Hepatocyte (in vitro differentiated cells): ENCODE results near the gene SLC25A25. TPM values are rescaled to one million over a fixed set of nuclear protein-coding genes. Genes with fewer than 3 reads are reported as not detected.

ENCODE experiments used
- DNase-seq: peaks from one replicate; pipeline ENCODE4 v3.0.0-alpha.2; 2016; ENCODE audit warnings: low spot score
- H2AFZ ChIP-seq: fragments of 200-600 bp; sonication (generic); 2 replicates; pipeline ENCODE4 v1.6.0; 2016; ENCODE audit warnings: antibody characterized with exemption, mild to moderate bottlenecking
- H3K27ac ChIP-seq: fragments of 200-600 bp; sonication (generic); 2 replicates; pipeline ENCODE4 v1.5.1; 2016; ENCODE audit warnings: mild to moderate bottlenecking
- H3K27me3 ChIP-seq: fragments of 200-600 bp; sonication (generic); 2 replicates; pipeline ENCODE4 v1.6.1; 2016
- H3K36me3 ChIP-seq: fragments of 200-600 bp; sonication (generic); replicated peaks from 2 replicates; pipeline ENCODE4 v1.5.1; 2016; ENCODE audit warnings: low read depth; ENCODE audit not compliant: insufficient read depth
- H3K4me1 ChIP-seq: fragments of 200-600 bp; sonication (generic); 2 replicates; pipeline ENCODE4 v1.5.1; 2016; ENCODE audit warnings: mild to moderate bottlenecking, moderate library complexity; ENCODE audit not compliant: insufficient read depth
- H3K4me2 ChIP-seq: fragments of 200-600 bp; sonication (generic); 2 replicates; pipeline ENCODE4 v1.6.0; 2016
- H3K4me3 ChIP-seq: fragments of 200-600 bp; sonication (generic); 2 replicates; pipeline ENCODE4 v1.5.1; 2016; ENCODE audit warnings: mild to moderate bottlenecking
- H3K79me2 ChIP-seq: fragments of 200-600 bp; sonication (generic); 2 replicates; pipeline ENCODE4 v1.6.0; 2017; ENCODE audit warnings: mild to moderate bottlenecking
- H3K9me2 ChIP-seq: fragments of 200-600 bp; sonication (generic); replicated peaks from 2 replicates; pipeline ENCODE4 v1.6.0; 2017; ENCODE audit warnings: mild to moderate bottlenecking; ENCODE audit not compliant: insufficient read depth
- H3K9me3 ChIP-seq: fragments of 200-600 bp; sonication (generic); 2 replicates; pipeline ENCODE4 v1.5.1; 2016; ENCODE audit warnings: low read depth, mild to moderate bottlenecking
- H4K20me1 ChIP-seq: fragments of 200-600 bp; sonication (generic); 2 replicates; pipeline ENCODE4 v1.6.0; 2016; ENCODE audit warnings: mild to moderate bottlenecking; ENCODE audit not compliant: insufficient read depth, poor library complexity, severe bottlenecking
- CTCF ChIP-seq: fragments of 200-600 bp; sonication (generic); IDR thresholded peaks from 2 replicates; pipeline ENCODE4 v1.5.1; 2016; ENCODE audit warnings: antibody characterized with exemption, mild to moderate bottlenecking; ENCODE audit not compliant: poor library complexity
- EZH2 ChIP-seq: fragments of 200-600 bp; sonication (generic); IDR thresholded peaks from 2 replicates; pipeline ENCODE4 v1.6.1; 2016; ENCODE audit warnings: antibody characterized with exemption, mild to moderate bottlenecking, borderline replicate concordance
- EZH2phosphoT487 ChIP-seq: fragments of 200-600 bp; sonication (generic); IDR thresholded peaks from one replicate; pipeline ENCODE4 v1.6.1; 2018; ENCODE audit warnings: antibody characterized with exemption, mild to moderate bottlenecking, low read depth, moderate library complexity; ENCODE audit not compliant: unreplicated experiment, severe bottlenecking
- WGBS: methylation state at CpG from one replicate; pipeline ENCODE4 v1.1.6; 2016; ENCODE audit warnings: low lambda C conversion rate; ENCODE audit errors: missing lambda C conversion rate; 5-methylcytosine and 5-hydroxymethylcytosine counted together
- polyA plus RNA-seq: library from polyadenylated mRNA; unstranded; fragments of >200 nt; fragmentation: Nextera tagmentation; extraction: Ambion mirVana; gene quantifications from 2 replicates; pipeline ENCODE4 v1.2.1, GENCODE V29; 2016
- total RNA-seq: library from RNA; depleted of rRNA; stranded (reverse); fragments of >200 nt; gene quantifications from 2 replicates; pipeline ENCODE4 v1.2.3, GENCODE V29; 2014

The SLC25A25 gene
- total RNA-seq (52.4 and 62.3 TPM in 2 replicates), polyA plus RNA-seq (40.1 and 51.0 TPM in 2 replicates)

GRCh38 chr9:128067645-128068385 is at the start of gene SLC25A25:
Gene SLC25A25, plus strand, starts transcription at chr9:128068232. Its CDS starts 88 bp downstream, at chr9:128068320.
- H2AFZ ChIP-seq = peak within 1 kb of the TSS; percentile 51
- H3K27ac ChIP-seq = peak within 1 kb of the TSS; percentile 96
- peak within 1 kb of the TSS; percentile 85 for H3K4me2 ChIP-seq
- TF ChIP-seq CTCF (no peak), EZH2 (no peak), EZH2phosphoT487 (no peak)
- under 1% methylated on average over 27 of the region's 67 CpGs for WGBS
- H3K9me3 ChIP-seq = no peaks in the 10 kb centered on the region
- no peaks in the 10 kb centered on the region for H3K36me3 ChIP-seq
- no peaks in the 10 kb centered on the region for H4K20me1 ChIP-seq
- H3K27me3 ChIP-seq = no peaks in the 10 kb centered on the region
- DNase-seq = peak; percentile 100
- H3K9me2 ChIP-seq = no peaks in the 10 kb centered on the region
- peak within 1 kb of the TSS; percentile 67 for H3K4me3 ChIP-seq
- H3K4me1 ChIP-seq = peaks cover 35% of the 10 kb centered on the region
- H3K79me2 ChIP-seq = peaks cover 49% of the 10 kb centered on the region

GRCh38 chr9:128020692-128021091 is 47.3 kb upstream of the SLC25A25 start:
- H3K4me2 ChIP-seq = no peak overlapping the region
- H3K79me2 ChIP-seq = no peaks in the 10 kb centered on the region
- H4K20me1 ChIP-seq = no peaks in the 10 kb centered on the region
- no peaks in the 10 kb centered on the region for H3K36me3 ChIP-seq
- H3K27me3 ChIP-seq = no peaks in the 10 kb centered on the region
- no peak overlapping the region for H3K27ac ChIP-seq
- H3K4me1 ChIP-seq = no peaks in the 10 kb centered on the region
- 80% methylated on average over 4 of the region's 4 CpGs for WGBS
- no peak for DNase-seq
- no peaks in the 10 kb centered on the region for H3K9me3 ChIP-seq
- H3K9me2 ChIP-seq = no peaks in the 10 kb centered on the region
- no peak overlapping the region for H3K4me3 ChIP-seq
- TF ChIP-seq EZH2 = no peak
- no peak for TF ChIP-seq CTCF
- TF ChIP-seq EZH2phosphoT487 = no peak
- H2AFZ ChIP-seq = no peak overlapping the region

- Histone ChIP-seq H3K27ac (no peak overlapping the region), H3K27me3 (no peaks in the 10 kb centered on the region), H2AFZ (no peak overlapping the region), H3K9me2 (no peaks in the 10 kb centered on the region), H3K4me3 (no peak overlapping the region), H3K4me2 (no peak overlapping the region), H3K9me3 (no peaks in the 10 kb centered on the region), H3K79me2 (no peaks in the 10 kb centered on the region), H3K4me1 (no peaks in the 10 kb centered on the region), H4K20me1 (no peaks in the 10 kb centered on the region), H3K36me3 (no peaks in the 10 kb centered on the region)
- WGBS = 57% methylated on average over 1 of the region's 1 CpG
- TF ChIP-seq CTCF (no peak), EZH2 (no peak), EZH2phosphoT487 (no peak)
- DNase-seq = no peak
Measured at GRCh38 chr9:128021098-128021497, 46.9 kb upstream of the SLC25A25 start.
